Caco-2 (cell line): ENCODE measurements around the gene KRTAP4-11. TPM values are rescaled to one million over a fixed set of nuclear protein-coding genes. Genes with fewer than 3 reads are reported as not detected.

Experiments
- BruUV-seq: library from RNA; stranded (reverse); fragments of 400-500 nt; replicated peaks from 2 replicates; lab custom pipeline; 2021; lab: Mats Ljungman, UMichigan
- CTCF ChIA-PET: fragments of 300-600 bp; sonication (Branson Sonifier 250); formaldehyde crosslinking; loops from one replicate; lab custom pipeline; 2022; ENCODE audit warnings: antibody characterized with exemption; lab: Charles Lee
- POLR2A ChIA-PET: fragments of 300-600 bp; sonication (Branson Sonifier 250); formaldehyde crosslinking; loops from one replicate; lab custom pipeline; 2022; ENCODE audit warnings: antibody characterized with exemption; lab: Charles Lee
- DNase-seq, 2 experiments: peaks; one replicate each; pipeline versions ENCODE4 v3.0.0 to v3.0.0-alpha.2; 2020 to 2022
- H3K27me3 ChIP-seq: replicated peaks from 2 replicates; pipeline ENCODE4 v1.6.0; 2011; ENCODE audit warnings: low read length; ENCODE audit not compliant: control insufficient read depth, insufficient read depth
- H3K36me3 ChIP-seq: 2 replicates; pipeline ENCODE4 v1.5.1; 2011; ENCODE audit warnings: low read length; ENCODE audit not compliant: control insufficient read depth, insufficient read depth
- H3K4me1 ChIP-seq: fragments of 250-450 bp; sonication (Bioruptor Pico); 2 replicates; pipeline ENCODE4 v1.5.1; 2020; ENCODE audit warnings: mild to moderate bottlenecking
- H3K4me3 ChIP-seq: 2 replicates; pipeline ENCODE4 v1.5.1; 2011; ENCODE audit warnings: low read depth, mild to moderate bottlenecking, control low read depth, low read length
- H3K9me3 ChIP-seq: fragments of 250-450 bp; sonication (Bioruptor Pico); 2 replicates; pipeline ENCODE4 v1.5.1; 2020; ENCODE audit warnings: mild to moderate bottlenecking, moderate library complexity
- H3K27ac Mint-ChIP-seq: one replicate; pipeline ENCODE4 v1.8.0; 2022; ENCODE audit warnings: mixed read lengths; ENCODE audit not compliant: unreplicated experiment
- H3K27me3 Mint-ChIP-seq: one replicate; pipeline ENCODE4 v1.8.0; 2022; ENCODE audit warnings: mixed read lengths; ENCODE audit not compliant: insufficient read depth, unreplicated experiment
- H3K36me3 Mint-ChIP-seq: one replicate; pipeline ENCODE4 v1.8.0; 2022; ENCODE audit warnings: mild to moderate bottlenecking, mixed read lengths; ENCODE audit not compliant: insufficient read depth, unreplicated experiment
- H3K4me1 Mint-ChIP-seq: one replicate; pipeline ENCODE4 v1.8.0; 2022; ENCODE audit warnings: low read depth, mixed read lengths; ENCODE audit not compliant: unreplicated experiment
- H3K4me3 Mint-ChIP-seq: one replicate; pipeline ENCODE4 v1.8.0; 2022; ENCODE audit warnings: mild to moderate bottlenecking, moderate library complexity, mixed read lengths; ENCODE audit not compliant: unreplicated experiment
- H3K9me3 Mint-ChIP-seq: one replicate; pipeline ENCODE4 v1.8.0; 2022; ENCODE audit warnings: mixed read lengths; ENCODE audit not compliant: unreplicated experiment
- intact Hi-C: fragments of 100-400 bp; cut with micrococcal nuclease; formaldehyde crosslinking; loops from one replicate; pipeline ENCODE4 v1.10.0; 2022; ENCODE audit not compliant: unreplicated experiment
- total RNA-seq: library from RNA; stranded (reverse); gene quantifications from 2 replicates; pipeline ENCODE4 v1.2.3, GENCODE V29; 2022
- TF ChIP-seq, protein P1 (sequence below), 2 experiments: fragments of 200-600 bp in 1 of 2; IDR thresholded peaks; 1 replicate in 1 of 2; 2 replicates in 1 of 2; pipeline versions ENCODE4 v1.5.1 to v1.8.0; 2011 to 2022; ENCODE audit warnings: antibody characterized with exemption in 1 of 2, control low read depth in 1 of 2, inconsistent platforms in 1 of 2, low read depth in 1 of 2, low read length in 1 of 2, mild to moderate bottlenecking in 1 of 2, moderate library complexity in 1 of 2; ENCODE audit not compliant: insufficient read depth in 1 of 2, severe bottlenecking in 1 of 2, unreplicated experiment in 1 of 2

KRTAP4-11 gene
- total RNA-seq, 1 experiment from 2014 or later = not detected

DNA sequence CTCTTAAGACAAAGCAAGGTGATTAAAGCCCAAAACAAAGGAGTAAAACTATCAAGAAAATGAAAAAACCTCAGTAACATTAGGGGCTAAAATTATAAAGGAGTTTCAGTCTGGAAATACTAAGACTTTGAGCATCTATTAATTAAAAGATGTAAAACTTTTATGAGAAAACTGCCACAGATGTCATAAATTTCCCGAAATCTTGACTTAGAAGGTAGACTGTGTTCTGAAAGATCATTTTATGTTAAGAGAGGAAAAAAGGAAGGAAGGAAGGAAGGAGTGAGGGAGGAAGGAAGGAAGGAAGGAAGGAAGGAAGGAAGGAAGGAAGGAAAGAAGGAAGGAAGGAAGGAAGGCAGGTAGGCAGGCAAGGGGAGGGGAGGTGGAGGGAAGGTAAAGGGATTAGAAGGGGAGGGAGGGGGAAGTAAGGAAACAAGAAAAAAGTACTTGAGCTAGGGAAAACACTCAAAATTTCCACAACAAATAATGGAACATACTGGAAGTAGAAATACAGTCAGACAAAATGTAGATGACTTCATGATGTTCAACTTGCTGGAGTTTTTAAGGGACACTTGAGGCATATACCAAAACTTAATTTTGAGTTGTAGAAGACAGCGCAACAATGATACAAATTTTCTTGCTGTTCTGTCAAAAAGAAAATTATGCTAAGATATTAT lies 29.5 kb upstream of the KRTAP4-11 start:
- DNase-seq = no peak
- TF ChIP-seq, protein P1, sequence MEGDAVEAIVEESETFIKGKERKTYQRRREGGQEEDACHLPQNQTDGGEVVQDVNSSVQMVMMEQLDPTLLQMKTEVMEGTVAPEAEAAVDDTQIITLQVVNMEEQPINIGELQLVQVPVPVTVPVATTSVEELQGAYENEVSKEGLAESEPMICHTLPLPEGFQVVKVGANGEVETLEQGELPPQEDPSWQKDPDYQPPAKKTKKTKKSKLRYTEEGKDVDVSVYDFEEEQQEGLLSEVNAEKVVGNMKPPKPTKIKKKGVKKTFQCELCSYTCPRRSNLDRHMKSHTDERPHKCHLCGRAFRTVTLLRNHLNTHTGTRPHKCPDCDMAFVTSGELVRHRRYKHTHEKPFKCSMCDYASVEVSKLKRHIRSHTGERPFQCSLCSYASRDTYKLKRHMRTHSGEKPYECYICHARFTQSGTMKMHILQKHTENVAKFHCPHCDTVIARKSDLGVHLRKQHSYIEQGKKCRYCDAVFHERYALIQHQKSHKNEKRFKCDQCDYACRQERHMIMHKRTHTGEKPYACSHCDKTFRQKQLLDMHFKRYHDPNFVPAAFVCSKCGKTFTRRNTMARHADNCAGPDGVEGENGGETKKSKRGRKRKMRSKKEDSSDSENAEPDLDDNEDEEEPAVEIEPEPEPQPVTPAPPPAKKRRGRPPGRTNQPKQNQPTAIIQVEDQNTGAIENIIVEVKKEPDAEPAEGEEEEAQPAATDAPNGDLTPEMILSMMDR (IDR thresholded peaks at IDR 0.05; ENCODE audit: insufficient read depth in 1 of 2, low read depth in 1 of 2, low read length in 1 of 2, severe bottlenecking in 1 of 2, unreplicated experiment in 1 of 2) = no peak
- no peaks in the 10 kb centered on the region for H3K27me3 ChIP-seq
- H3K9me3 Mint-ChIP-seq = peaks cover 26% of the 10 kb centered on the region
- H3K36me3 ChIP-seq = no peaks in the 10 kb centered on the region
- H3K4me1 Mint-ChIP-seq = no peaks in the 10 kb centered on the region
- H3K9me3 ChIP-seq = peaks cover 7% of the 10 kb centered on the region; the same call in 1 of the 2 replicates
- no TSS peak for BruUV-seq
- H3K4me1 ChIP-seq = no peaks in the 10 kb centered on the region
- H3K4me3 Mint-ChIP-seq = no peak overlapping the region
- peak overlapping the region; percentile 30 for H3K27ac Mint-ChIP-seq
- CTCF ChIA-PET = no interaction called here
- intact Hi-C loops = no loop called here
- no peak overlapping the region for H3K4me3 ChIP-seq
- H3K36me3 Mint-ChIP-seq = no peaks in the 10 kb centered on the region
- POLR2A ChIA-PET = no interaction called here
- H3K27me3 Mint-ChIP-seq = no peaks in the 10 kb centered on the region

DNA sequence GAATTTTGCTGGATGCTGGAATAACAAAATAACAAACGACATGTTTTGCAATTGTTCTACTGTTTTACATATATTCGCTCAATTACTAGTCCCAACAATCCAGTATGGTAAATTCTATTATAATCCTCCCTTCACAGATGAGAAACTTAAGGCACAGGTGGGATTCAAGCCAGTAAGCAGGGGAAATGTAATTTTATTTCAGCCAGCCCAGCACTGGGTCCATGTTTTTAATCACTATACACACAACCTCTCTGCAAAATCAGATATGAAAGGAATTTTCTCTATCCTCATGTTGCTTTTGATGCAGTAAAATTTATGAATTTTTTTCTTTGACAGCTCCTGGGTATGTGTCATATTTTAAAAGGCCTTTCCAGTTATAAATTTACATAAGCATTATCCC lies 27.1 kb upstream of the KRTAP4-11 start:
- CTCF ChIA-PET = no interaction called here
- BruUV-seq = no TSS peak
- Mint-ChIP-seq H3K27me3 (no peaks in the 10 kb centered on the region), H3K4me3 (no peak overlapping the region), H3K4me1 (no peaks in the 10 kb centered on the region), H3K9me3 (peaks cover 49% of the 10 kb centered on the region), H3K36me3 (no peaks in the 10 kb centered on the region), H3K27ac (no peak overlapping the region)
- H3K4me3 ChIP-seq = no peak overlapping the region
- DNase-seq = no peak
- H3K4me1 ChIP-seq = no peaks in the 10 kb centered on the region
- TF ChIP-seq, protein P1 (IDR thresholded peaks at IDR 0.05; ENCODE audit: insufficient read depth in 1 of 2, low read depth in 1 of 2, low read length in 1 of 2, severe bottlenecking in 1 of 2, unreplicated experiment in 1 of 2) = no peak
- no peaks in the 10 kb centered on the region for H3K36me3 ChIP-seq
- no peaks in the 10 kb centered on the region for H3K27me3 ChIP-seq
- intact Hi-C loops = no loop called here
- H3K9me3 ChIP-seq = peaks cover 24% of the 10 kb centered on the region
- POLR2A ChIA-PET = no interaction called here

DNA sequence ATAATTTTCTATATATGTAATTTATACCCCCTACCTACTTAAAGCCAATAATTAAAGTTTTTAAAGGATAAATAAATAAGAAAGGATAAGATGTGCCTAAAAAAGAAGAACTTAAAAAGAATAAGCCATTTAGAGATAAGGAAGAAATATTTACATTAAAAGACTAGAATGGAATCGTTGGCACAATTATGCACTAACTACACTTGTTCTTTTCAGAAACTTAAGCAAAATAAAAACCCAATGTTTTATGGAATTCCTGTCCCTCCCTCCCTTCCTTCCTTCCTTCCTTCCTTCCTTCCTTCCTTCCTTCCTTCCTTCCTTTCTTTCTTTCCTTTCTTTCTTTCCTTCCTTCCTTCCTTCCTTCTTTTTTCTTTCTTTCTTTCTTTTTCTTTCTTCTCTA lies 26.7 kb upstream of the KRTAP4-11 start:
- Mint-ChIP-seq H3K9me3 (peaks cover 53% of the 10 kb centered on the region), H3K27me3 (no peaks in the 10 kb centered on the region), H3K4me3 (no peak overlapping the region), H3K27ac (no peak overlapping the region), H3K36me3 (no peaks in the 10 kb centered on the region), H3K4me1 (no peaks in the 10 kb centered on the region)
- ChIA-PET POLR2A (no interaction called here), CTCF (no interaction called here)
- Histone ChIP-seq H3K4me3 (no peak overlapping the region), H3K27me3 (no peaks in the 10 kb centered on the region), H3K4me1 (no peaks in the 10 kb centered on the region), H3K9me3 (peaks cover 24% of the 10 kb centered on the region), H3K36me3 (no peaks in the 10 kb centered on the region)
- DNase-seq = no peak
- intact Hi-C loops = no loop called here
- no TSS peak for BruUV-seq
- TF ChIP-seq, protein P1 (IDR thresholded peaks at IDR 0.05; ENCODE audit: insufficient read depth in 1 of 2, low read depth in 1 of 2, low read length in 1 of 2, severe bottlenecking in 1 of 2, unreplicated experiment in 1 of 2) = no peak
